Loucy (cell line): ENCODE data around the gene NSD1.

ENCODE experiments used
- EZH2phosphoT487 ChIP-seq: fragments of 200-600 bp; IDR thresholded peaks from 2 replicates; pipeline ENCODE4 v1.6.1; 2018; ENCODE audit warnings: antibody characterized with exemption, mild to moderate bottlenecking, moderate library complexity, borderline replicate concordance
- TF ChIP-seq, protein P1 (sequence below): fragments of 200-600 bp; sonication (generic); conservative IDR thresholded peaks from 2 replicates; pipeline ENCODE4 v1.5.1; 2014; ENCODE audit warnings: mild to moderate bottlenecking, antibody characterized with exemption, low read length

DNA sequence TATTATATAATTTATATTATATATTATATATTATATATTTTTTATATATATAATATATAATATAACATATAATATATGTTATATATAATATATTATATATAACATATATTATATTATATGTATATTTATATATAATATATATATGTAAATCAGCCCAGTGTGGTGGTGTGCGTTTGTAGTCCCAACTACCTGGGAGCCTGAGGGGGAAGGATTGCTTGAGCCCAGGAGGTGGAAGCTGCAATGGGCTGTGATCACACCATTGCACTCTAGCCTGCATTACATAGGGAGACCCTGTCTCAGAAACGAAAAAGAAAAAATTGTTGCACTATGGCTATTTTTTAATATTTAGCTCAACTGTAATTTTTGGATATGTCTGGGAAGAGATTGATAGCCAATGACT is 52.4 kb downstream of the NSD1 start:
- TF ChIP-seq, protein P1, sequence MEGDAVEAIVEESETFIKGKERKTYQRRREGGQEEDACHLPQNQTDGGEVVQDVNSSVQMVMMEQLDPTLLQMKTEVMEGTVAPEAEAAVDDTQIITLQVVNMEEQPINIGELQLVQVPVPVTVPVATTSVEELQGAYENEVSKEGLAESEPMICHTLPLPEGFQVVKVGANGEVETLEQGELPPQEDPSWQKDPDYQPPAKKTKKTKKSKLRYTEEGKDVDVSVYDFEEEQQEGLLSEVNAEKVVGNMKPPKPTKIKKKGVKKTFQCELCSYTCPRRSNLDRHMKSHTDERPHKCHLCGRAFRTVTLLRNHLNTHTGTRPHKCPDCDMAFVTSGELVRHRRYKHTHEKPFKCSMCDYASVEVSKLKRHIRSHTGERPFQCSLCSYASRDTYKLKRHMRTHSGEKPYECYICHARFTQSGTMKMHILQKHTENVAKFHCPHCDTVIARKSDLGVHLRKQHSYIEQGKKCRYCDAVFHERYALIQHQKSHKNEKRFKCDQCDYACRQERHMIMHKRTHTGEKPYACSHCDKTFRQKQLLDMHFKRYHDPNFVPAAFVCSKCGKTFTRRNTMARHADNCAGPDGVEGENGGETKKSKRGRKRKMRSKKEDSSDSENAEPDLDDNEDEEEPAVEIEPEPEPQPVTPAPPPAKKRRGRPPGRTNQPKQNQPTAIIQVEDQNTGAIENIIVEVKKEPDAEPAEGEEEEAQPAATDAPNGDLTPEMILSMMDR: no peak
- TF ChIP-seq EZH2phosphoT487: no peak
